Neural cell (in vitro differentiated cells): ENCODE measurements around the gene DYNLT4.

Experiments
- EP300 ChIP-seq: fragments of 450-650 bp; conservative IDR thresholded peaks from 2 replicates; pipeline ENCODE4 v1.6.1; 2014; ENCODE audit warnings: antibody characterized with exemption, mild to moderate bottlenecking, moderate library complexity; ENCODE audit not compliant: poor library complexity, severe bottlenecking
- EZH2 ChIP-seq: fragments of 200-600, 300-800 bp; shearing (Covaris generic), sonication (generic); IDR thresholded peaks from 2 replicates; pipeline ENCODE4 v1.6.1; 2014; ENCODE audit warnings: antibody characterized with exemption, low read length, borderline replicate concordance, mild to moderate bottlenecking; ENCODE audit not compliant: insufficient read depth, poor library complexity, severe bottlenecking
- POLR2AphosphoS5 ChIP-seq: IDR thresholded peaks from 2 replicates; pipeline ENCODE4 v1.6.1; 2012
- SMC3 ChIP-seq: fragments of 450-650 bp; conservative IDR thresholded peaks from 2 replicates; pipeline ENCODE4 v1.6.1; 2014; ENCODE audit warnings: antibody characterized with exemption, mild to moderate bottlenecking, moderate library complexity; ENCODE audit not compliant: poor library complexity
- TF ChIP-seq, protein P1 (sequence below): fragments of 450-650 bp; IDR thresholded peaks from 2 replicates; pipeline ENCODE4 v1.5.1; 2014; ENCODE audit warnings: antibody characterized with exemption, mild to moderate bottlenecking, moderate library complexity; ENCODE audit not compliant: poor library complexity, severe bottlenecking

DNA sequence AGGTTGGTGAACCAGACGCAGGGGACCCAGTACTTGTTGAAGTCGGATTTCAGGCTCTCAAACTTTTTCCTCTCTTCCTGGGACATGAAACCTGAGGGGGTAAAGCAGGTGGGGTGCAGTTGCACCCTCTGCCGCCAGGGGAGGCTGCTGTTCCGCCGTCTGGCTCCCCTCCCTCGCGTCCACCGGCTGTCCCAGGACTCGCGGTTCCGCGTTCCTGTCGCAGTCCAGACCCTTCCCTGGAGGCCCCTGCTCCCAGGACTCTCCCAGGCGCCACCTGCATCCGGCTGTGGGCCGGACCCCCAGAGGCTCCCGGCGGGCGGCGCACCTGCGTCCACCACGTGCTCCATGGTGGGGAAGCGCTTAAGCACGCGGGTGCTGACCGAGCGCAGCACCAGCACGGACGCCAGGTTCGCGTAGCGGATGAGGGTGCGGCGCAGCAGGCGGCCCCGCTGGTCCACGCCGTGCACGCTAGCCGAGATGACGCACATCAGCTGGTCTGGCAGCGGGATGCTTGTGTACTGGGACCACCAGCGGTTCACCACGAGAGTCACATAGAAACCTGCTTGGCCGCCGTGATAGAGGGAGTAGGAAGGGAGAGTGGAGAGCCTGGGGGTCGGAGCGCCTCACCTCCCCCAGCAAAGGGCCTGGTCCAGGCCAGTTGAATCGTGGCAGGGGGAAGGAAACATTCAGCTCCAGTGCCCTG, 20.9 kb downstream of the DYNLT4 start:
- TF ChIP-seq SMC3 (no peak), EZH2 (no peak), EP300 (no peak), POLR2AphosphoS5 (no peak)
- TF ChIP-seq, protein P1, sequence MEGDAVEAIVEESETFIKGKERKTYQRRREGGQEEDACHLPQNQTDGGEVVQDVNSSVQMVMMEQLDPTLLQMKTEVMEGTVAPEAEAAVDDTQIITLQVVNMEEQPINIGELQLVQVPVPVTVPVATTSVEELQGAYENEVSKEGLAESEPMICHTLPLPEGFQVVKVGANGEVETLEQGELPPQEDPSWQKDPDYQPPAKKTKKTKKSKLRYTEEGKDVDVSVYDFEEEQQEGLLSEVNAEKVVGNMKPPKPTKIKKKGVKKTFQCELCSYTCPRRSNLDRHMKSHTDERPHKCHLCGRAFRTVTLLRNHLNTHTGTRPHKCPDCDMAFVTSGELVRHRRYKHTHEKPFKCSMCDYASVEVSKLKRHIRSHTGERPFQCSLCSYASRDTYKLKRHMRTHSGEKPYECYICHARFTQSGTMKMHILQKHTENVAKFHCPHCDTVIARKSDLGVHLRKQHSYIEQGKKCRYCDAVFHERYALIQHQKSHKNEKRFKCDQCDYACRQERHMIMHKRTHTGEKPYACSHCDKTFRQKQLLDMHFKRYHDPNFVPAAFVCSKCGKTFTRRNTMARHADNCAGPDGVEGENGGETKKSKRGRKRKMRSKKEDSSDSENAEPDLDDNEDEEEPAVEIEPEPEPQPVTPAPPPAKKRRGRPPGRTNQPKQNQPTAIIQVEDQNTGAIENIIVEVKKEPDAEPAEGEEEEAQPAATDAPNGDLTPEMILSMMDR = peak; percentile 50
